ENCODE results near the gene OFD1. TPM values are rescaled to one million over a fixed set of nuclear protein-coding genes. Genes with fewer than 3 reads are reported as not detected.

The OFD1 gene
- total RNA-seq, 2 donors from 2014 or later = 27.5 to 36.6 TPM

- 34 to 46% methylated on average over 5 of the region's 5 CpGs for WGBS, 2 donors
Observed at GRCh38 chrX:13702111-13702789, 32.3 kb upstream of the OFD1 start.

DNA sequence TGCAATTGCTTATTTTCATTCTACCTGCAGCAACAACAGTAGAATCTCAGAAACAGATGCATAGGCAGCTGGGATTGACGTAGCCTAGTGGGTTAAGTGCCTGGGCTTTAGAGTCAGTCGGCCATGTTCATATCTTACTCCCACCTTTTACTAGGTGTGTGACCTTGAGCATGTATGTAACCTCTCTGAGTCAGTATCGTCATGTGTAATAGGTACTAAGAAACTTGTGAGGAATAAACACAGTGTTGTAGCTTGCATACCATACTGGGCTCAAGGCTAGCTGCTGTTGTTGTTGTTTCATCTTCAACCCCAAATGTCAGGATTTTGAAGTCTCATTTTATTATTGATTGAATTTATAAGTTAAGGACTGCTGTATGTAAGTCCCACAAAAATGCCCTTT is 31.4 kb upstream of the OFD1 start:
- ATAC-seq = no peak
- WGBS, 2 donors = 20 to 40% methylated on average over 2 to 3 of the region's 3 CpGs
- Histone ChIP-seq H3K36me3 (replicated peaks in 1 of 2; ENCODE audit: insufficient read depth in 1 of 2, low read depth in 2 of 2) (no peaks in the 10 kb centered on the region), H3K4me1 (peaks cover 54% of the 10 kb centered on the region), H3K9me3 (no peaks in the 10 kb centered on the region), H3K27ac (peak overlapping the region in 1 of 4 donors; percentile 67), H3K4me3 (no peak overlapping the region), H3K27me3 (no peaks in the 10 kb centered on the region)
- TF ChIP-seq, protein P1, sequence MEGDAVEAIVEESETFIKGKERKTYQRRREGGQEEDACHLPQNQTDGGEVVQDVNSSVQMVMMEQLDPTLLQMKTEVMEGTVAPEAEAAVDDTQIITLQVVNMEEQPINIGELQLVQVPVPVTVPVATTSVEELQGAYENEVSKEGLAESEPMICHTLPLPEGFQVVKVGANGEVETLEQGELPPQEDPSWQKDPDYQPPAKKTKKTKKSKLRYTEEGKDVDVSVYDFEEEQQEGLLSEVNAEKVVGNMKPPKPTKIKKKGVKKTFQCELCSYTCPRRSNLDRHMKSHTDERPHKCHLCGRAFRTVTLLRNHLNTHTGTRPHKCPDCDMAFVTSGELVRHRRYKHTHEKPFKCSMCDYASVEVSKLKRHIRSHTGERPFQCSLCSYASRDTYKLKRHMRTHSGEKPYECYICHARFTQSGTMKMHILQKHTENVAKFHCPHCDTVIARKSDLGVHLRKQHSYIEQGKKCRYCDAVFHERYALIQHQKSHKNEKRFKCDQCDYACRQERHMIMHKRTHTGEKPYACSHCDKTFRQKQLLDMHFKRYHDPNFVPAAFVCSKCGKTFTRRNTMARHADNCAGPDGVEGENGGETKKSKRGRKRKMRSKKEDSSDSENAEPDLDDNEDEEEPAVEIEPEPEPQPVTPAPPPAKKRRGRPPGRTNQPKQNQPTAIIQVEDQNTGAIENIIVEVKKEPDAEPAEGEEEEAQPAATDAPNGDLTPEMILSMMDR (IDR thresholded peaks at IDR 0.05) = no peak
- no peak for TF ChIP-seq POLR2A (IDR thresholded peaks at IDR 0.05)
- DNase-seq = no peak
- intact Hi-C loops (cut with DNase I) = no loop called here

More at GRCh38 chrX:13702111-13702789, 32.3 kb upstream of the OFD1 start:
- Histone ChIP-seq H3K36me3 (replicated peaks in 1 of 2; ENCODE audit: insufficient read depth in 1 of 2, low read depth in 2 of 2) (no peaks in the 10 kb centered on the region), H3K4me1 (peaks cover 60% of the 10 kb centered on the region), H3K9me3 (no peaks in the 10 kb centered on the region), H3K27ac (peak overlapping the region in 3 of 4 donors; percentile 43 to 67 (median 44)), H3K4me3 (no peak overlapping the region), H3K27me3 (no peaks in the 10 kb centered on the region)
- intact Hi-C loops (cut with DNase I) = no loop called here
- ATAC-seq = peak; percentile 42
- TF ChIP-seq POLR2A (IDR thresholded peaks at IDR 0.05) = no peak
- TF ChIP-seq, protein P1 (IDR thresholded peaks at IDR 0.05) = no peak
- DNase-seq = peak in 3 of 4 donors; percentile 18 to 66 (median 19)

DNA sequence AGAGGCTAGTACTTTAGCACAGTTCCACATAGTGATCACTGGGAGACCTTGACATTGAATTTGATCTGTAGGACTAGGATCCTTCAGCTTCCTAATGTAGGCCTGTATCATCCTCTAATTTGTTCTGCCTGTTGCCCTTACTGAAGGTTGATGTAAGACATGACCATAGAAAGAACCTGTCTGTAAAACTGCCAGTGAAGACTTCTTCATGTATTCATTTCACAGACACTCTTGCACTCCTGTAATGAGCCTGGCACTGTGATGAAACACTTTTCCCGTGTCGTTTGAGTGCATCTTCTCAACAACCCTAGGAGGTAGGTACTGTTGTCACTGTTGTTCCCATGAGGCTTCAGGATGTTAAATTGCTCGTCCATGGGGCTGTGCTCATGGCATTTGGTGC is 31.0 kb upstream of the OFD1 start:
- H3K27ac ChIP-seq = peak overlapping the region in 1 of 4 donors; percentile 67
- WGBS, 2 donors = 58% methylated on average over 3 of the region's 3 CpGs; no CpG with 5 or more reads in 1 of the 2 donors
- no peaks in the 10 kb centered on the region for H3K27me3 ChIP-seq
- no peak for DNase-seq
- TF ChIP-seq, protein P1 (IDR thresholded peaks at IDR 0.05) = no peak
- no peak for TF ChIP-seq POLR2A (IDR thresholded peaks at IDR 0.05)
- no peak for ATAC-seq
- H3K4me1 ChIP-seq = peaks cover 50% of the 10 kb centered on the region
- no peaks in the 10 kb centered on the region for H3K36me3 ChIP-seq (replicated peaks in 1 of 2; ENCODE audit: insufficient read depth in 1 of 2, low read depth in 2 of 2)
- no peak overlapping the region for H3K4me3 ChIP-seq
- intact Hi-C loops (cut with DNase I) = no loop called here
- H3K9me3 ChIP-seq = no peaks in the 10 kb centered on the region

DNA sequence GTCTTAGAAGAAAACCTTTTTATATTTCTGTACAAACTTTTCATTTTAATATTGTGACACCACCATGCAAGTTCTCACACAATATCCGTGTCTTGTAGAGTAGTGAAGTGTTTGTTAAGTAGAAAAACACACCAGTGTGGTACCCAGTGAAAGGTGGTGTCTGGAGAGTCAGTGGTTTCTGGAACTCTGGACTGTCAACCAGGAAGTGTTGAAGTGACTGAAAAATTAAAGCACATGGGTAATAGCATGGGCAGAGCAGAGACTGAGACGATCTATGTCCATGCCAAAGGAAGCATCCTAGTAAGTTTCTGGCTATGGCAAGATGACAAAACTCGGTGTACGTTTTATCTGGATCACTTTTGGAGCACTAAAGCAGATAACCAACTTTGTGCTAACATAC is 23.4 kb upstream of the OFD1 start:
- ATAC-seq (no peak), DNase-seq (no peak)
- 62 to 65% methylated on average over 2 to 3 of the region's 4 CpGs for WGBS, 2 donors
- intact Hi-C loops (cut with DNase I) = no loop called here
- Histone ChIP-seq H3K27ac (peak overlapping the region in 1 of 4 donors; percentile 12), H3K9me3 (no peaks in the 10 kb centered on the region), H3K4me1 (no peaks in the 10 kb centered on the region), H3K27me3 (no peaks in the 10 kb centered on the region), H3K4me3 (no peak overlapping the region), H3K36me3 (replicated peaks in 1 of 2; ENCODE audit: insufficient read depth in 1 of 2, low read depth in 2 of 2) (no peaks in the 10 kb centered on the region)
- TF ChIP-seq, protein P1 (IDR thresholded peaks at IDR 0.05) = no peak
- no peak for TF ChIP-seq POLR2A (IDR thresholded peaks at IDR 0.05)

GRCh38 chrX:13716455-13716854 is 18.1 kb upstream of the OFD1 start:
- H3K27me3 ChIP-seq = no peaks in the 10 kb centered on the region
- H3K9me3 ChIP-seq = no peaks in the 10 kb centered on the region
- H3K36me3 ChIP-seq (replicated peaks in 1 of 2; ENCODE audit: insufficient read depth in 1 of 2, low read depth in 2 of 2) = no peaks in the 10 kb centered on the region
- 92 to 93% methylated on average over 8 to 9 of the region's 9 CpGs for WGBS, 2 donors
- DNase-seq (no peak), ATAC-seq (no peak)
- TF ChIP-seq, protein P1 (IDR thresholded peaks at IDR 0.05) = no peak
- peaks cover 6% of the 10 kb centered on the region for H3K4me1 ChIP-seq
- H3K4me3 ChIP-seq = no peak overlapping the region
- intact Hi-C loops (cut with DNase I) = no loop called here
- H3K27ac ChIP-seq = no peak overlapping the region

All from body of pancreas (tissue), 4 donors.